HG03097 (cell line): ENCODE measurements around the gene PTPRH.

ENCODE experiments used
- ATAC-seq: cut with Tn5 transposase; IDR thresholded peaks from one replicate; pipeline ENCODE4 v1.9.1; 2021; ENCODE audit not compliant: unreplicated experiment, low FRiP score

PTPRH gene

DNA sequence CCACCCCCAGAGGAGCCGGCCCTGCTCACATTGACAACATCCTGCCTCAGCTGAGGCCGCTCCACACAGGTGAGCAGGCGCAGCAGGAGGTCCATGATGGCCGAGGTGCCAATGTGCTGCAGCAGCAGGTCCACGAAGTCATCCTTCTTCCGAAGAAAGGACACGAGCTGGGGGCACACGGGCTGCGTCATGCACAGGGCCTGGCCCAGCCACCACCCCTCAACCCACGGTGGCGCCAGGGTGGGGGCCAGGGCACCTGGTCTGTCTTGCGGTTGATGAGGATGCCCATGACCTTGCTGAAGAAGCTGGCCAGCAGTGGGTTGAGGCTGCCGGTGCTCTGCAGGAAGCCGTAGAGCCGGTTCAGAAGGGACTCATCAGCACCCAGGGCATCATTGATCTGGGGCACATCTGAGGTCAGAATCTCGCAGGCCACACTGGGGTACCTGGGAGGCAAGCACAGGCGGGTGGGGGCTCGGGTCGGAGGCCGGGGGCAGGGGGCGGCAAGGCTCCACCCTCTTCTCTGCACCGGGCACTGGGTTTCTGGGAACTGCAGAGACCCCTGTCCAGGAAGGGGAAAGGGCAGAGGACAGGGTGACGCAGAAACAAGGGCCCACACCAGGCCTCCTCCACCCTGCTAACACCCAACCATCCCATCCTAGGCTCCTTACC, 36.1 kb upstream of the PTPRH start:
- no peak for ATAC-seq

DNA sequence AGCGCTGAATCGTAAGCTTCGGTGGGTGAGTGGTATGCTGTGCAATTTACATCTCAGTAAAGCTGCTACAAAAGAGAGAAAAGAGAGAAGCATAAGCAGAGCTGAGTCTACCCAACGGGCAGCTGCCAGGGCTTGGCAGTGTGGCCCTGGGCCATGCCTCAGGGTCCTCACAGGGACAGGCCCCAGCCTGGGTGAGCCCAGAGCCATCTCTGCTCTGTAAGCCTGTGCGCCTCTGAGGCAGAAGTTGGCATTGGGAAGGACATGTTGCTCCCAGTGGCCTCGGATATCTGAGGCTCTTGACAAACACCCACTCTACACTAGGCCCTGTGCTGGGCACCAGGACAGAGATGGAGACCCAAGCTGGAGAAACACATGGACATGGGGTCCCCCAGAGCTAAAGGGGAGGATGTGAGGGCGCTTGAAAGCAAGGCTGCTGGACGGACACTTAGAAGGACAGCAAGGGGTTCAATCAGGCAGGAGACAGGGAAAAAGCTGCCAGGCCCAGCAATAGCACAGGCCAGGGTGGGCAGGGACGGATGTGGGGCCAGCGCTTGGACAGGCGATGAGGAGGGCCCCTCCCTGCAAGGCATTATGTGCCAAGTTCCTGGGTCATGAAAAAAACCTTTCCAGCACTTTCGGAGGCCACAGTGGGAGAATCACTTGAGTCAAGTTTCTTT, 34.8 kb upstream of the PTPRH start:
- no peak for ATAC-seq

DNA sequence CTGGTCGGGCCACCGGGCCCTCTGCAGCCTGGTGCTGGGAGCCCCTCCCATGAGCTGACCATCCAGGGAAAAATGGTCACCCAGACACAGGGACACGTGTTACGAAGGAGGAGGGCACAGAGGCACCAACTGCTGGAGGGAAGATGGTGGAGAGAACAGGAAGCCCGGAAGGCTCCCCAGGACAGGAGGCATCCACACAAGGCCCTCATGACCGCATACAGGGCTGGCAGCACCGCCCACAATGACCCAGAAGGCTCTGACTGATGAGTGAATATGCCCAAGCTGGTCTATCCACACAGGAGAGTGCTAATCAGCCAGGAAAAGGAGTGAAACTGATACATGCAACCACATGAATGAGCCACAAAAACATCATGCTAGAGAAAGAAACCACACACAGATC, 33.2 kb upstream of the PTPRH start:
- ATAC-seq: no peak

DNA sequence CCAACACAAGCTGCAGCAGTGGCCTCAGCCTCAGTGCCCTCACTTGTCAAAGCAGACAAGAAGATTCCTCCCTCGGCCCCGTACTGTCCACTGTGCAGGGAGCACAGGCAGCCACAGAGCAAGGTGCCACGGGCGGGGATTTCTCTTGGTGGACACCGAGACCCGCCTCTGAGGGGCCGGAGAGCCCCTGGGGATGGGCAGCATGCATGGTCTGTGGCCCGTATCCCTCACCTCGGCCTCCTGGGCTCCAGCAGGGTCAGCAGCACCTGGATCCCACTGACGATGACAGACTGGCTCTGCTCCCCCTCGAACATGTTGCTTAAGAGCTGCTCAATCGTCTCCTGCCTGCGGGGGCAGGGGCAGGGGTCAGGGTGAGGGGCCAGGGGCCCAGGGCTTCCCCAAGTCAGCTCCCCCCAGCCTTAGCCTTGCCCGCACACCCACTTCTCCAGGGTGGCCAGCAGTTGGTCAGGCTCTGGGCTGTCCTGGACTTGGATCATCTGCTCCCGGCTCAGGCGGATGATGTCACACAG, 32.7 kb upstream of the PTPRH start:
- ATAC-seq: no peak

DNA sequence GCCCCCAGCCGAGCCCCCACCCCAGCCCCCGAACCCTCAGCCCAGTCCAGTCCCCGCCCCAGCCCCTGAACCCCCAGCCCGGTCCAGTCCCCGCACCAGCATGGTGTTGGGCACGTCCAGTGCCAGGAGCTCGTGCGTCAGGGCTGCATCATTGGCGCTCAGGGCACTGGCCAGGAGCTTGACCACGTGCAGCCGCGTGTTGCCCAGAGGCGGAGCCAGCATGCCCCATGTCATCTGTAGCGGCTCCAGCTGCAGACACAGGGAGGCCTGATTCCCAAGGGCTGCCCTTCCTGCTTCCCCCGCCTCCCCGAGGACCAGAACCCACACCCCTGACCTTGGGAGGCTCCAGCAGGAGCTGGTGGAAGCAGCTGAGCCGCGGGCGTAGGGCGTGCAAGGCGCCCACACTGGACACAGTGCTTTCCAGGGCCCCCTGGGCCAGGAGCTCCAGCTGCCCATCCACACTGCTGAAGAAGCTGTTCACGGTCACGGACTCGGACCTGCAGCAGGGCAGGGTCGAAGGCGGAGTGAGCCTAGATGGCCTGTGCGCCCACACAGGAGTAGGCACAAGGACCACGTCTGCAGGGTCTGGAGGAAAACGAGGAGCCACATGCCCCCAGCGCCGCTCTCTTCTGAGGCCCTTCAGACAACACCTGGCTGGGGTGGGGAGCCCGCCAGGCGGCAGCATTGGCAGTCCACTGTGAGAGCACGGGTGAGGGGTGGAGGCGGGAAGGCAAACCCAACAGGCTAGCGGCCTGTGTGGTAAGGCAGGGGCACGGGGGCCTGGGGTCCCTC, 32.0 kb upstream of the PTPRH start:
- ATAC-seq: no peak

DNA sequence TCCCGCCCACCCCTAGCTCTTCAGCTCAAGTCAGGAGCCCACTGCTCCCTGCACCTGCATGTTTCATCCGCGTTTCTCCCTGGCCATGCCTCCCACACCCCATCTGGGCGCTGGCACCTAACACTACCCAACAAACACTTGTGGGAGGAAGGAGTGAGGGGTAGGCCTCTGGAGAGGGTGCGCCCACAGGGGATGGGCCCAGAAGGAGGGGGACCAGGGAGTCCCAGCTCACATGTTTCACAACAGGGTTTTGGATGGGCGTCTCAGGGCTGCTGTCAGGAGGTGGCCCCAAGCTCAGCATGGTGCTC, 31.4 kb upstream of the PTPRH start:
- ATAC-seq: no peak

DNA sequence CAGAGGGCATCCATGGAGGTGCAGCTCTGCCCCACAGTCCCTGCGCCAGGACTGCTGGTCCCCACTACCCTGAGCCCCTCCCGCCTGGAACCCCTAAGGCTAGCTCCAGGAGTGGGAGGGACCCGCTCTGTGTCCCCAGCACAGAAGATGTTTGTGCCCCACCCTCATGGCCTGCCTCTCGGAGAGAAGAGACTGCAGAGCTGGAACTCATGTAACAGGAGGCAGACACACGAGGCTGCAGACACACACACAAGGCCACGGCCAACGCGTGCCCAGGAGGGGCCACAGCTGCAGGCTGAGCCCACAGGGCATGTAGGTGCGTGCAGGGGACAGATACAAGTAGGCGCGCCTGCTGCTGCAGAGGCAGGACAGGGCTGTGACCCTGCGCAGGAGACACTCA, 29.7 kb upstream of the PTPRH start:
- ATAC-seq: no peak

DNA sequence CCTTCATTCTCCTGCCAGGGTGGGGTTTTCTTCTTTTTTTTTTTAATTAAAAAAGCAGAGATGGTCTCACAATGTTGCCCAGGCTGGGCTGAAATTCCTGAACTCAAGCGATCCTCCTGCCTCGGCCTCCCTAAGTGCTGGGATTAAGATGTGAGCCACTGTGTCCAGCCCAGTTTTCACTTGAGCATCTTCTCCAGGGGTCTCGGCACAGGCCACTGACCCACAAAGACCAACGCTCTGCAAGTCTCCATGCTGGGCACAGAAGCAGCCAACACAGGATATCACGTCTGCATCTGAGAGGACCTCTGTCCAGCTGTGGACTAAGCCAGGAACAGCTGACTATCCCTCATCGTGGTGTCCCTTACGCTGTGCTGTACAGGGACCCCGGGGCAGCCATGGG, 28.7 kb upstream of the PTPRH start:
- ATAC-seq: no peak

DNA sequence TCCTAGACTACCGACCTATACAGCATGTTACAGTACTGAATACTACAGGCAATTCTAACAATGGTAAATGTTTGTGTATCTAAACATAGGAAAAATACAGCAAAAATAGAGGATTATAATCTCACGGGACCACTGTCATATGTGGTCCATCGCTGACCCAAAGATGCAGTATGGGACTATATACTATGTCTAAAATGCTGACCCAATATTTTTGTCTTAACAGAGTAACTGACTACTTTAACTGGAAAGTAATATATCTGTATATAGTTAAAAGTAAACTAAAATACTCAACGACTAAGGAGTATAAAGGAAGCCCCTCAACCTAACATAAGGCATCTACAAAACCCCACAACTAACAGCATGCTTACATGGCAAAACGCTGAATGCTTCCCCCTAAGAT, 23.7 kb upstream of the PTPRH start:
- ATAC-seq: no peak

DNA sequence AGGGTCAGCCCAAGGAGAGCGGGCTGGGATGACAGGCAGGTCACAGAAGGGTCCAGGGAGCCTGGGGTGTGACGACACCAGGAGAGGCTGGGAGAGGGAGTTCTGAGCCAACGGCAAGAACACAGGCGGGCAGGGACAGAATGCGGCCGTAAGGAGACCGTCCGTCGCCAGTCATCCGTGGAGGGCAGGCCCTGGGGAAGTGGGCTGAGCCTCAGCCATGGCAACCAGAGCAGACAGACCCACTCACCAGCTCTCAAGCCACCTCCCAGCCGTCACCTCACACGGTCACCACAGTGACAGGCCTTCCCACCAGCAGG, 22.9 kb upstream of the PTPRH start:
- ATAC-seq: no peak

DNA sequence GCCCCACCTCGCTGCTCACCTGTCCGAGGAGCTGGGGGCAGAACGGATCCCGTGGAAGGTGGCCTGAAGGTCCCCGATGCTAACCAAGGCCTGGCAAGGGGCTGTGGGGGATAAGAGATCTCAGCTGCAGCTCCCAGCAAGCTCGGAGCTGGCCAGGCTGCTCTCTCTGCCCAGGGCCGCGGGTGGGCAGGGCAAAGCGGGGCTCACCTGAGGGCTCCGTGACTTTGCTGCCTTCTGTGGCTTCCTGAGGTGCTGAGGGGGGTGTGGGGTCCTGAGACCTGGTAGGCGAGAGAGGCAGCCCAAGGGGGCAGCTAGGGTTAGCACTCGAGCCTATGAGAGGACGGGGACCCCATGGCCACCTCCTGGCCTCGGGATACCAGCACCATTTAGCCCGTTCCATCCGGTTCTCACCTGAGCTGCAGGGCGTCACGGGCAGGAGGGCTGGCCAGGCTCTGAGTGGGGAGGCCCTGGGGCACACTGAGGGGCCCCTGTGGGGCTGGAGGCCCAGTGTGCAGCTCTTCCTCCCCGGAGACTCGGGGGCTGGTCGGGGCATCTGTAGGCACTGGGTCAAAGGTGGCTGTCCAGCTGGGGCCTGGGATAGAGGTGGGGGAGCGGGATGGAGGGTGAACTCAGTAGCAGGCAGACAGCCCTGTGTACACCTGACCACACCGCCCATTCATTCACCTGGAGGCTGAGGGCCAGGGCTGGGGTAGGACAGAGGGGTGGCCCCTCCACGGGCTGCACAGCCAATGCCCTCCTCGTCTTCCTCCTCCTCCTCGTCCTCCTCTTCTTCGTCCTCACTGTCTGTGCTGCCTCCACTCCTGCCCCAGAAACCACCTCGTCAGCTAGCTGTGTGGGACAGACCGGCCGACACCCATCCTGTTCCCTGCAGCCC, 22.3 kb upstream of the PTPRH start:
- ATAC-seq: no peak

DNA sequence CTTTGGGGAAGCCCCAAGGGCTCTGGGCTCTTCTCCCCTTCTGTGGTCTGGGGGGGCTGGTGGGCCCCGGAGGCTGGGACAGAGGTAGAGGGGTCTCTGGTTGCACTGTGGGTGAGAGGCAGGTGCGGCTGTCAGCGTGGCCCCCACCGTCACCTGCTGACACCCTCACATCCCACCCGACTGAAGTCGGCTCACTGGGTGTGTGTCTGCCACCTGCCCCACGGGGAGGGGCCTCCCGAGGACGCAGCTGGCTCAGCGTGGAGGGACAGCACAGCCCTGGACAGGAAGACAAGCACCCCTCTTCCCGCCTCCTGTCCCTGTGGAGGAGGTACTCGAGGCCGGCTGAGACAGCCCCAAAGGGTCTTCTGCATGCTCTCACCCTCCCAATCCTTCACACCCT, 21.5 kb upstream of the PTPRH start:
- no peak for ATAC-seq

DNA sequence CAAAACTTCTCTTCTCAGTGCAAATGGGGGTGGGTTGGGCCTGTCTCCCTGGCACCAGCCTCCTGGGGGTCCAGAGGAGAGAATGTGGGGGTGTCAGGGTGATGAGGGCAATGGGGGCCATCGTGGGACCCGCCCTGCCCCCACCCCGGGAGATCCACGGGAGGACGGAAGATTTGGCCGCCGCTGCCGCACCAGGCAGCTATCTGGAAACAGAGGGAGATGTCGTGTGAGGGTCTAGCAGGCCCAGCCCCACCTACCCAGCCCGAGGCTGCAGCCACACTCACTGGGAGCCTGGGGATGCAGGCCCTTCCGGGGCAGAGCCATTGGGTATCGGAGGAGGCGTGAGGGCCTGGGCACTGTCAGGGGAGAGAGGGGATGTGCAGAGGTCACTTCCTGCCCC, 21.0 kb upstream of the PTPRH start:
- ATAC-seq: no peak

DNA sequence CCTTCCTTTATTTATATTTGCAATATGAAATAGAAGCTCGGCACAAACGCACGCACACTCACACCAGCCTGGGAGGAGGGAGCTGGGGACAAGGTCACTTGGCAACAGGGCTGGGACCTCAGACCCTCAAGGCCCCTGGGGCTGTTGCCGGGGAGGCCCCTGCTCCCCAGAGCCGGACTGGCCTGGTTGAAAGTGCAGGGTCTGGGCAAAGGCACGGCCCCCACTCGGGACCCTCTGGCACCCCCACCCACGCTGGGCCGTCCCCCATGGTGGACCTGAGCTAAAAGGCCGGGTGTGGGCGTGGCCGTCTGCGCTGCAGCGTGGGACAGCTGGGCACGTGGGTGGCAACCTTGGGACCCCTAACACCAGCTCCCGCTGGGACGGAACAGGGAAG, 20.5 kb upstream of the PTPRH start:
- ATAC-seq: no peak

DNA sequence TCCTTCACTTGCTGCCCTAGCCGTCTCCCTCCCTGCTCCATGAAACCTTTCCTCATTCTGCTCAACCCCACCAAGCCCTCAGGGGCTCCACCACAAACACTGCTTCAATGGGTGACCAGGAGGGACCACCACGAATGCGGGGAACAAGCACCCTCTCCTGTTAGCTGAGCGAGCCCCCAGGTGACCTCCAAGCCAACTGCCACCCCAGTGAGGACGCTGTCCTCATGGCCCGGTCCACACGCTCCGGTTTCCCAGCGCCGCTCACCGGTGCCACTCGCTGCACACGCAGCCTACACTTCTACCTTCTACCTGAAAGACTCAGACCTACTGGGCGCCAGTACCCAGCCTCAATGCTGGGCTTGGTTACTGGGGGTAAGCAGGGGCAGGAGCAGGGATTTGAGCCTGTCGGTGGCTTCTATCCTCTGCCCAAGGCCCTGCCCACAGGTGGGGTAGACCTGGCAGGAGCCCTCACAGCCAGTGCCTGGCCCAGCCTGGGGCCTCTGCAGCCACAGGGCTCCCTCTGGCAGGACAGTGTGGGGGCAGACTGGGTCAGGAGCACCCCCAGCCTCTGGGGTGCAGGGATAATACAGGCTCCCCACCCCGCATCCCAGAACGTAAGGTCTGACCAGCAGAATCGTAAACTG, 20.0 kb upstream of the PTPRH start:
- no peak for ATAC-seq

DNA sequence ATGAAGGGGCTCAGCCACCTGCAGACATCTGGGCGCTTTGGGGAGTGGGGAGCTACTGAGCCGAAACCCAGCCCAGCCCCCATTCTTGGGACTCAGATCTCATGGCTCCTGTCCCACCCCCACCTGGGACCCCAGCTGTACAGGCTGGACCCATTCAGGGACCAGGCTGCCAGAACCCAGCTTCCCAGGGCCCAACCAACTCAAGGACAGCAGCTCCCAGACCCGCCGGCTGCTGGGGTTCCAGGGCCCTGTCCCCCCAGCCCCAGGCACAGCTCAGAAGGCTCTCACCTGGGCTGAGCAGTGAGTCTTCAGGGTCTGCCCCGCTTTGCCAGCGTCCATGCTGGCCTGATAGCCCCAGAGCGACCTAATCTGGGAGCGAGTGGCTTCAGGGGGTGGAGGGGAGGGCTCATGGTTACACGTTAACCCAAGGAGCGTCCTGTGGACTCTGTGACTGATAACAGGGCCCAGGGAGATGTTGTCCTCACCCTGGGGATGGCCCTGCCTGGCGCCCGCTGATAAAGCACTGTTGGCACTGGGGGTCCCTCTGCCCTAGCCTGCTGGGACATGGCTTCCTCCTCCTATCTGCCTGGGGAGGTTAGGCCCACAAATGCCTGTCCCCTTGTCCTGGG, 19.2 kb upstream of the PTPRH start, which contains the start of gene TMEM86B:
TMEM86B (minus strand) TSS at position 361 of the 629 bp plus-strand sequence; CDS start at position 339, 22 bp downstream.
- ATAC-seq: no peak

DNA sequence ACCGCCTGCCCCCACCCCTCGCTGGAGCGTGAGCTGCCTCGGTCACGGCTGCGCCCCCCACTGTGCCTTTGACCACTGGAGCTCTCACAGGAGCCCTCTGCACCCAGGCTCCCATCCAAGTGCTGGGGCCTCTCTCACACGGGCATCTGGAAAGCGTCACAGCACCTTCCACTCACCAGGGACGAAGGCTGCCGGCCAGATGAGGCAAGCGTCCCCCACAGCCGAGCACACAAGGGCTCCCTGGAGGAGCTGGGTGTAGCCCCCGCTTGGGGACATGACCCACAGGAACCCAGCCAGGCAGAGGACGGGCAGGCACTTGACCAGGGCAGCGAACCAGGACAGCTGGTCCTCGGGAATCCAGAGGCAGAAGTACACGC, 18.7 kb upstream of the PTPRH start:
- ATAC-seq: no peak

DNA sequence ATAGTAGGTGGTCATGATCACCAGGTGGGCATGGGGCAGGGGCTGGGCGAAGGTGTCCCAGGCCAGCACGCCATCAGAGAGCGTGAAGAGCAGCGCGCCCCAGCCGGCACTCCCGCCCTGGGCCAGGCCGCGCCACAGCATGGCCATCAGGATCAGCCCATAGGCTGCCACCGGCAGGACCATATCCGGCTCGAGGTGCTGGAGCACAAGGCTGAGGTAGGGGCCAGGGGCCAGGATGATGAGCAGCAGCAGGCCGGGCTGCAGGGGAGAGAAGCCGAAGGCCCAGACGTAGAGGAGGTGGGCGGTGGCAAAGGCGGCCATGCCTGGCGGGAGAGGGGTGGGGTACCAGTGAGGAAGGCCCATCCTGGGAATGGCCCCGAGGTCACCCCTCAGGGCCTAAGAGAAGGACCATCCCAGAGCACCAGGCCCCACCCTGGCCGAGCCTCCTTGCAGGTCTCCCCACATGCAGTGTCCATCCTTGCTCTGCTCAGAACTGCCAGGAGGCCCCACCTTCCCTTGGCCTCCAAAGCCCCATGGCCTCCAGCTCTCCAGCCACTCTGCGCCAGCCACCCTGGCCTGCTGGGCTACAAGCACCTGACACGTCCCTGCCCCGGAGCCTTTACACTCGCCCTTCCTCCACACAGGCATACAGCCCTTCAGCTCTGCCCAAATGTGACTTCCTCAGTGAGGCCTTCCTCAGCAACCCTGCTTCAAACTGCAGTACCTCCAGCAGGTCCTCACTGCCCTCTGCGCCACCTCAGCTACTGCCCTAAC, 18.1 kb upstream of the PTPRH start:
- ATAC-seq: no peak

DNA sequence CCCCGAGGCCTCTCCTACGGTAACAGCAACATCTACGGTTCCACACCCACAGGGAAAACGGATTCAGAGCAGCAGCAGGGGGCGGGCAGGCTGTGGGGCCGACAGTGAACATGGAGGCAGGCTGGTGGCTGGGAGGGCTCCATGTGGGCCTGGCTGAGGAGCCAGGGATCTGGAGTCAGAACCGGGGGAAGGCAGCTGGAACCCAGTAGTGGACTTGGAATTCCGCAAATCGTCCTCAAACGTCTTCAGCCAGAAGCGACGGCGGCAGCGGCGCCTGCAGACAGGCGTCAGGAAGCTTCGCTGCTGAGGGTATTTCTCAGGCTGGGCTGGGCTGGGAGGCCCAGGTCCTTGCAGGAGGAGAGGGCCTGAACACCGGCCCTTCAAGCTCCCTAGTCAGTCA, 17.5 kb upstream of the PTPRH start:
- no peak for ATAC-seq
